ENCODE measurements around the gene VIM.

DNA sequence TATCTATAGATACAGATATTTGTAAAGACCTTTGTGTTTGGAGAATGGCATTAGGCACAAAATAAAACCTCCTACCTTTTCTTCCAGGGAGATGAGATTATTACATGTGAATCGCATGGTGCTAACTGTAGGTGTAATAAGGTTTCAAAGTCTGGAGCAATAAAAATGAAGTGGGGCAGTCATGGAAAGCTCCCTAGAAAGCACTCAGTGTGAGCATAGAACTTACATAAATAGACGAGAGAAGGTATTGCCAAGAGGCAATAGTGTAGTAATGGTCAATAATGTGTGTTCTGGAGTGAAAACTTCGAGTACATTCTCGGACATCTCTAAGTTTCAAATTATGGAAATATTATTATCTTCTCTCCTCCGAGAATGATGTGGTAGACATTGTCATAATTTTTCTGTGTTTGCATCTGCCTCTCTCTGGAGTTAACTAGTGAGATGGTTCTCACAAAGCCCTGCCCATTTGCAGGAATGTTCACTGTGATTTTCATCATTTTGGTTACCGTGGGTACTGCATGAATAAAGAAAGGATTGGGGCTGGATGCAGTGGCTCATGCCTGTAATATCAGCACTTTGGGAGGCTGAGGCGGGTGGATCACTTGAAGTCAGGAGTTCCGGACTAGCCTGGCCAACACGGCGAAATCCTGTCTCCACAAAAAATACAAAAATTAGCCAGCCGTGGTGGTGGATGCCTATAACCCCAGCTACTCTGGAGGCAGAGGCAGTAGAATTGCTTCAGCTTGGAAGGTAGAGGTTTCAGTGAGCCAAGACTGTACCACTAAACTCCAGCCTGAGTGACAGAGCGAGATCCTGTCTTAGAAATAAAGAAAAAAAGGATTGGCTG lies 10.6 kb downstream of the VIM start:
- TF ChIP-seq POLR2AphosphoS5 (IDR thresholded peaks at IDR 0.05; ENCODE audit: borderline replicate concordance, low read depth, low read length) (no peak), EZH2 (IDR thresholded peaks at IDR 0.05) (no peak)

Measured in SK-N-MC (cell line).